CD4-positive, alpha-beta T cell treated with Interleukin-21 for 1 hour (primary cell): ENCODE data around the gene CPLX3.

ENCODE experiments used
- DNase-seq: peaks from one replicate; pipeline ENCODE4 v3.0.0-alpha.2; 2020

CPLX3 gene

GRCh38 chr15:74804935-74805334, 21.5 kb upstream of the CPLX3 start:
- no peak for DNase-seq

DNA sequence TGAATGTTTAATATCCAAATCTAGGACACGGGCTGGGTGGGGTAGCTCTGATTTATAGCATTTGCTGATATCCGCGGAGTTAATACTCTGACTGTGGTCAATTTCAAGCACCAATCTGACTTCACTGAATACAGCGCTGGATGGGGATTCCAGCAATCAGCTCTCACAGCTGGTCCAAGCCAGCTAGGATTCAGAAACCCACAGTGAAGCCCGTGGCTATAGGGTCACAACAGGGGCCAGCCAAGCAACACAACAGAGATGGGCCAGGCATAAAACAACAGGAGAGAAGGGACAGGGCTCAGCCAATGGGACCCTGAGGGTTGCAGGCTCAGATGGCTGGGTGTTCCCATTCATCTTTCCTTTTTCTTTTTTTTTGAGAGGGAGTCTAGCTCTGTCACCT, 19.1 kb upstream of the CPLX3 start:
- DNase-seq: no peak

- no peak for DNase-seq
These were observed 18.2 kb upstream of the CPLX3 start for GRCh38 chr15:74808078-74808839.

GRCh38 chr15:74808840-74809229, 17.6 kb upstream of the CPLX3 start:
- DNase-seq: no peak

DNA sequence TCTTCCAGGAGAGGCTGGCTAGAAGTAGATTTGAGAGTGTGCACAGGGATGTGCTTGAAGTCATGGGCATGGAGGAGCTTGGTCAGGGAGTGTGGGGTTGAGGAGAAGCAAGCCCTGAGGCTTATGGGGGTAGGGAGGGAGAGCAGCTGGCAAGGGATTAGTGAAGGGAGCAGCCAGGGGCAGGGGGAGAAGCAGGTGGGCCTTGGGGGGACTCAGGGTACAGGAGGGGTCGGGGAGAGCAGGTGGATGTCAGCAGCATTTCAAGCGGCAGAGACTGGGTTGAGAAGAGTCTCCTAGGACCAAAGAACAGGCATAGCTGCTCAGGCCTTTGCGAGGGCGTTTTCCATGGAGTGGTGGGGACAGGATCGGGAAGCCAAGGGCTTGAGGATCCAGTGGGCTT, 17.2 kb upstream of the CPLX3 start:
- no peak for DNase-seq

GRCh38 chr15:74809956-74810355, 16.5 kb upstream of the CPLX3 start:
- DNase-seq: no peak

- DNase-seq: no peak
These were observed 13.9 kb upstream of the CPLX3 start, which contains the start of gene LMAN1L for GRCh38 chr15:74812533-74812932. LMAN1L (plus strand) TSS chr15:74812835; CDS start chr15:74812855, 20 bp downstream.

DNA sequence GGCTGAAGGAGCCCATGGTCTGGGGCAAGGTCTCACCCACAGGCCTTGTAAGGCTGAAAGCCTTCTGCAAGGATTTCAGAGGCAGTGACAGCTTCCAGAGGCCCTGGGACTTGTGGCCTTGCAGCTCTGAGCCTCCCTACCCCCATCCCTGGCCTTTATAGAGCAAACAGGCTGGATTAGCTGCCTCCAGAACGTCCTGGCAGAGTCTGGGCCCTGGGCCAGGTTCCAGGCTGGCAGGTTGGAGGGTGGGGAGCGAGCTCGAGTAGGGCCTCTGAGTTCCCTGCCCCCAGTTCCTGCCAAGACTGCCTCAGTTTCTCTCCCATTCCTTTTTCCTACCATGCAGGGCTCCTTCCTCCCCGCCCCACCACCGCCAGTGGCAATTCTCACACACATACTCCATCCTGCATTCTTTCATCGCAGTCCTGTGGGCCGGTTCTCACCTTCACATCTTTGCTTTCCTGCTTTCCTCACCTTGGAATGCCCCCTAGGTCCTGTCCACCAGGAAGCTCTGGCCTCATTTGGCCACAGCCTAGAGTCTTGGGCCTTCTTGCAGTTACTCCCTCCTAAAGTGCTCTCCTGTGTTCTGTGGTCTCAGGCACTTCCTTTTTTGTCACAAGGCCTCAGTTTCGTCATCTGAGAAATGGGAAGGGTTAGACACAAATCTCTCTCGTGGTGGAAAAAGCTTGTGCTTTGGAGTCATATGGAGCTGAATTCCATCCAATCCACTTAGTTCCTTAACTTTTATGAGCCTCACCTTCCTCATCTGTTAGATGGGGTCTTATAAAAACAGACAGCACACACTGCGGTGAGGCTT, 11.1 kb upstream of the CPLX3 start:
- no peak for DNase-seq

- no peak for DNase-seq
These were observed 10.5 kb upstream of the CPLX3 start for GRCh38 chr15:74815961-74816360.

- no peak for DNase-seq
These were observed 9.6 kb upstream of the CPLX3 start for GRCh38 chr15:74816624-74817369.

DNA sequence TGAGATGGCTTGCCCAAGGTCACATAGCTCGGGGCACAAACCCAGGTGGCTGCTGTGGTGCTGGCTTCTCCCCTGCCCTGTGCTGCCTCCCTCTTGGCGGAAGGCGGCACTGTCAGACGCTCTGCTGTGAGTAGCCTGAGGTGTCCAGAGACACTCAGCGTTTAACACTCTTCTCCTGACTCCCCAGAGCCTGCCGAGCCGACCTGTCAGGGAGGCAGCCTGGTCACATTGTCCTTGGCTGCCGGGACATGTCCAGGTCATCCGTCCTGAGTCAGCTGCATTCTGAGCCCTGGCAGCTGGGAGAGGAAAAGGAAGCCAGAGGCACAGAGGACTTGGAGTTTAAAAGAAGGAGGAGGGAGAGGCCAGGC, 9.1 kb upstream of the CPLX3 start:
- no peak for DNase-seq

GRCh38 chr15:74820056-74820455, 6.4 kb upstream of the CPLX3 start:
- DNase-seq: no peak

- no peak for DNase-seq
These were observed 5.2 kb upstream of the CPLX3 start for GRCh38 chr15:74821091-74821789.

DNA sequence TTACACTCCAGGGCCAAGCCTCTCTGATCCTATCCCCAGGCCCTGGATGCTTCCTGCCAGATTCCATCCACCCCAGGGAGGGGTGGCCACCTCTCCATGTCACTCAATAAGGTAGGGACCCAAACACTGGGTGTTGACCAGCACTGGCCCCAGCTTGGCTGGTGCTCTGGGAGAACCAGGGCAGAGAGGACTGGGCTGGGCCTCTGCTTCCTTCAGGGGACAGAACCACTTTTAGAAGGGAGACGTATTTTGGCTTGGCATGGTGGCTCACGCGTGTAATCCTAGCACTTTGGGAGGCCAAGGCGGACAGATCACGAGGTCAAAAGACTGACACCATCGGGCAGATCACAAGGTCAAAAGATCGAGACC, 4.7 kb upstream of the CPLX3 start:
- no peak for DNase-seq

GRCh38 chr15:74822233-74822632, 4.2 kb upstream of the CPLX3 start:
- DNase-seq: no peak

DNA sequence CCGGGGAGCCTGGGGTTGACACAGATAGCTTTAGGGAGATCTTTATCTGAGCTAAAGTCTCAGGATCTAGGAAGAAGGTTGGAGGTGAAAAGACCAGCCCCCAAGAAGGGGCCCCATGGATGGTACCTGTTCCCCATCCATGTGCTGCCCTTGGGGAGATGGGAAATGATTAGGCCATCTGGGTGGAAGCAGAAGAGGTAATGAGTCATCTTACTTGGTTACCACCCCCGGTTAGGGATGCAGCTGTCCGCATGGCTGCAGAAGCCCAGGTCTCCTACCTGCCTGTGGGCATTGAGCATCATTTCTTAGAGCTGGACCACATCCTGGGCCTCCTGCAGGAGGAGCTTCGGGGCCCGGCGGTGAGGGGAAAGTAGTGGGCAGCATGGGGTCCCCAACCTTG, 3.1 kb upstream of the CPLX3 start:
- DNase-seq: no peak

DNA sequence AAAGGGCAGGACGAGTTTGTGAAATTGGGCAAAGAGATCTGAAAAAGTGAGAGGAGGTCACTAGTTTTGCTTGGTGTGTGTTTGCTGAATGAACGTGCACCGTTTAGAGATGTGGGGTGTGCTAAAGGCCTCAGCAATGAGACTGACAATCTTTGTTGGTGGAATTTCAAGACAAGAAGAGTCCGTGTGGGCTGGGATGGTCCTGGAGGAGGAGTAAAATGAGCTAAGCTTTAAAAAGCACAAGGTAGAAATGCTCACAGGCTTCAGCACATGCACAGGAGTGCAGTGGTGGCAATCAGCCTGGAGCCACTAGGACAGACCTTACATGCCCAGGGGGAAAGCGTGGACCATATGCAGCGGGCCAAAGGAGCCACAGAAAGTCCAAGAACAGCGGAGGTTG, 1.5 kb upstream of the CPLX3 start:
- DNase-seq: no peak

GRCh38 chr15:74825866-74826265, 561 bp upstream of the CPLX3 start:
- no peak for DNase-seq

- no peak for DNase-seq
These were observed 494 bp downstream of the CPLX3 start for GRCh38 chr15:74826921-74827320.

GRCh38 chr15:74827614-74828013, 1.2 kb downstream of the CPLX3 start:
- no peak for DNase-seq

- DNase-seq: no peak
These were observed 2.4 kb downstream of the CPLX3 start for GRCh38 chr15:74828835-74829234.

GRCh38 chr15:74829486-74829885, 3.1 kb downstream of the CPLX3 start:
- DNase-seq: no peak

DNA sequence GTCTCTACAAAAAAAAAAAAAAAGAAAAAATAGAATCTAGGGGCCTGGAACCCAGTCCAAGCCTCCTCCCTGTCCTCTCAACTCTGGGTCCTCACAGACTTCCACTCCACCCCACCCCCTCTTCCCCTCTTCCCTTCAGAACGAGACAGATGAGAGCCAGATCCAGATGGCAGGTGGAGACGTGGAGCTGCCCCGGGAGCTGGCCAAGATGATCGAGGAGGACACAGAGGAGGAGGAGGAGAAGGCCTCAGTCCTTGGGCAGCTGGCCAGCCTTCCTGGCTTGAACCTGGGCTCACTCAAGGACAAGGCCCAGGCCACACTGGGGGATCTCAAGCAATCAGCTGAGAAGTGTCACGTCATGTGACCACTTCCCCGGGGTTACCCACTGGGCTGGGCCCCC, 3.6 kb downstream of the CPLX3 start:
- no peak for DNase-seq
